Activated T-helper 17 cell treated with anti-CD3 and anti-CD28 coated beads, Interleukin-2, amount 50 U/mL, for 72 hours (primary cell): Measurements from ENCODE around the gene TMEM69. TPM values are rescaled to one million over a fixed set of nuclear protein-coding genes. Genes with fewer than 3 reads are reported as not detected.
"Not testable (repeated sequence)": the region's sequence is repeated elsewhere in the genome, so short reads cannot be mapped to it uniquely, and the experiment has no call there.

Source experiments
- ATAC-seq: fragments of 150-1000 bp; cut with Tn5 transposase; replicated peaks from 2 replicates; pipeline ENCODE4 v1.10.0; 2021; ENCODE audit warnings: mild to moderate bottlenecking, moderate library complexity
- H3K27ac Mint-ChIP-seq: one replicate; pipeline ENCODE4 v1.8.0; 2022; ENCODE audit warnings: mixed read lengths
- H3K27me3 Mint-ChIP-seq: one replicate; pipeline ENCODE4 v1.8.0; 2022; ENCODE audit warnings: mixed read lengths
- H3K36me3 Mint-ChIP-seq: one replicate; pipeline ENCODE4 v1.8.0; 2022; ENCODE audit warnings: low read depth, mild to moderate bottlenecking, mixed read lengths
- H3K4me1 Mint-ChIP-seq: one replicate; pipeline ENCODE4 v1.8.0; 2022; ENCODE audit warnings: mixed read lengths
- H3K4me3 Mint-ChIP-seq: one replicate; pipeline ENCODE4 v1.8.0; 2022; ENCODE audit warnings: mild to moderate bottlenecking, mixed read lengths
- H3K9me3 Mint-ChIP-seq: one replicate; pipeline ENCODE4 v1.8.0; 2022; ENCODE audit warnings: mixed read lengths
- total RNA-seq, 2 donors: library from RNA; stranded (reverse); gene quantifications; one replicate each; pipeline ENCODE4 v1.2.3, GENCODE V29; 2022

Gene TMEM69
- total RNA-seq, 2 donors from 2014 or later: 26.6 to 28.8 TPM

DNA sequence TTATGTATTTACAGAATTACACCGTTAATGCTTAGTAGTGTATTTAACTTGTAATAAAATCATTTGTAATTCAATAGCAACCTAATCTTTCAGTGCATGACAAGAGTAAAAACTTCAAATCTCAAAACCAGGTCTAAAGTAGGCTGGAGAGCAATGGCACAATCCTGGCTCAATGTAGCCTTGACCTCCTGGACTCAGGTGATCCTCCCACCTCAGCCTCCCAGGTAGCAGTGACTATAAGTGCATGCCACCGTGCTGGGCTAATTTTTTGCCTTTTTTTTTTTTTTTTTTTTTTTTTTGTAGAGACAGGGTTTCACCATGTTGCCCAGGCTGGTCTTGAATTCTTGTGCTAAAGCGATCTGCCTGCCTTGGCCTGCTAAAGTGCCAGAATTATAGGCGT, 51.2 kb downstream of the TMEM69 start:
- peaks cover 23% of the 10 kb centered on the region for H3K36me3 Mint-ChIP-seq
- ATAC-seq: no peak
- H3K4me1 Mint-ChIP-seq: peaks cover 7% of the 10 kb centered on the region
- no peak overlapping the region for H3K4me3 Mint-ChIP-seq
- H3K27me3 Mint-ChIP-seq: no peaks in the 10 kb centered on the region
- H3K9me3 Mint-ChIP-seq: no peaks in the 10 kb centered on the region
- no peak overlapping the region for H3K27ac Mint-ChIP-seq

DNA sequence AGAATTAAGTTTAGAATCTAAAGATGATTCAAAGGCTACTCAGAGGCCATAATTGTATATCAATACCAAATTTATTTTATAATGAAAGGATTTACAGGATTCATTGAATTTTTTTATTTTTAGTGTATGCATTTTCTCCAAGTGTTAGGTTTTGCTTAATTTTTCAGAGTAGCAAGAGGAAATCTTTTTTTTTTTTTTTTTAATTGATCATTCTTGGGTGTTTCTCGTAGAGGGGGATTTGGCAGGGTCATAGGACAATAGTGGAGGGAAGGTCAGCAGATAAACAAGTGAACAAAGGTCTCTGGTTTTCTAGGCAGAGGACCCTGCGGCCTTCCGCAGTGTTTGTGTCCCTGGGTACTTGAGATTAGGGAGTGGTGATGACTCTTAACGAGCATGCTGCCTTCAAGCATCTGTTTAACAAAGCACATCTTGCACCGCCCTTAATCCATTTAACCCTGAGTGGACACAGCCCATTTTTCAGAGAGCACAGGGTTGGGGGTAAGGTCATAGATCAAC, 51.7 kb downstream of the TMEM69 start:
- H3K36me3 Mint-ChIP-seq: peaks cover 27% of the 10 kb centered on the region
- not testable (repeated sequence) for H3K27ac Mint-ChIP-seq, ATAC-seq, H3K4me3 Mint-ChIP-seq, H3K4me1 Mint-ChIP-seq, H3K27me3 Mint-ChIP-seq, H3K9me3 Mint-ChIP-seq

Other genes starting within 250 kb of the TMEM69 start
- gene TESK2, start 197.0 kb upstream of the TMEM69 start, total RNA-seq: 1 to 10 TPM; 2.7 to 8.9 TPM
- gene CCDC163, start 188.1 kb upstream of the TMEM69 start, total RNA-seq: 1 to 10 TPM; 3.4 TPM
- gene MMACHC, start 187.9 kb upstream of the TMEM69 start, total RNA-seq: 1 to 10 TPM; 3.7 to 4.9 TPM
- 100 to 1,000 TPM; 344 to 571 TPM for gene PRDX1, start 166.3 kb upstream of the TMEM69 start, total RNA-seq
- gene AKR1A1, start 137.4 kb upstream of the TMEM69 start, total RNA-seq: 100 to 1,000 TPM; 121 to 151 TPM
- gene NASP, start 104.1 kb upstream of the TMEM69 start, total RNA-seq: 100 to 1,000 TPM; 113 to 224 TPM
- 1 to 10 TPM; 4.4 to 4.7 TPM for gene CCDC17, start 64.1 kb upstream of the TMEM69 start, total RNA-seq
- gene GPBP1L1, start 1.6 kb upstream of the TMEM69 start, total RNA-seq: 100 to 1,000 TPM; 105 to 129 TPM
- gene IPP, start 62.5 kb downstream of the TMEM69 start, total RNA-seq: 10 to 100 TPM; 10.0 to 15.4 TPM
- gene MAST2, start 115.4 kb downstream of the TMEM69 start, total RNA-seq: 10 to 100 TPM; 24.4 to 29.8 TPM